C4-2B (cell line): Measurements from ENCODE around the gene ABCA4.

Experiments used
- ZFX ChIP-seq: fragments of 450-650 bp; IDR thresholded peaks from 2 replicates; pipeline ENCODE4 v1.6.1; 2017
- TF ChIP-seq, protein P1 (sequence below): fragments of 450-650 bp; conservative IDR thresholded peaks from 2 replicates; pipeline ENCODE4 v1.5.1; 2017; ENCODE audit warnings: mild to moderate bottlenecking

DNA sequence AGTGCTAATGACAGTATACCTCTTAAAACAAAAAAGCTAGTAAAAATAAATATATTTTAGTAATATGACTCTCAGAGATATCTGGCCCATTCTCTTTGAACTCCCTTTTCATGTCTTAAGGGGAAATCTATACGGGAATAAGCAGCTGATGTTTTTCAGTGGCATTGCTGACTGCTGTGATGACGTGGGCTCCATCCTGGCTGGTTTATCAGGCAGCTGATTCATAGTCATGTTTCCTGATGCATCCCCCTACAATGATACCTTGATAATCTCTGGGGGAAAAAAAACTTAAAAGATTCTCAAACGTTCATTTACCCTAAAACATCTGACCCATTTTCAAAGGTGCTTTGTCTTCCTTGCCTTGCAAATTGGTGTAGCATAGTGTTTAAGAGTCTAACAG lies 53.8 kb downstream of the ABCA4 start:
- TF ChIP-seq, protein P1, sequence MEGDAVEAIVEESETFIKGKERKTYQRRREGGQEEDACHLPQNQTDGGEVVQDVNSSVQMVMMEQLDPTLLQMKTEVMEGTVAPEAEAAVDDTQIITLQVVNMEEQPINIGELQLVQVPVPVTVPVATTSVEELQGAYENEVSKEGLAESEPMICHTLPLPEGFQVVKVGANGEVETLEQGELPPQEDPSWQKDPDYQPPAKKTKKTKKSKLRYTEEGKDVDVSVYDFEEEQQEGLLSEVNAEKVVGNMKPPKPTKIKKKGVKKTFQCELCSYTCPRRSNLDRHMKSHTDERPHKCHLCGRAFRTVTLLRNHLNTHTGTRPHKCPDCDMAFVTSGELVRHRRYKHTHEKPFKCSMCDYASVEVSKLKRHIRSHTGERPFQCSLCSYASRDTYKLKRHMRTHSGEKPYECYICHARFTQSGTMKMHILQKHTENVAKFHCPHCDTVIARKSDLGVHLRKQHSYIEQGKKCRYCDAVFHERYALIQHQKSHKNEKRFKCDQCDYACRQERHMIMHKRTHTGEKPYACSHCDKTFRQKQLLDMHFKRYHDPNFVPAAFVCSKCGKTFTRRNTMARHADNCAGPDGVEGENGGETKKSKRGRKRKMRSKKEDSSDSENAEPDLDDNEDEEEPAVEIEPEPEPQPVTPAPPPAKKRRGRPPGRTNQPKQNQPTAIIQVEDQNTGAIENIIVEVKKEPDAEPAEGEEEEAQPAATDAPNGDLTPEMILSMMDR = no peak
- no peak for TF ChIP-seq ZFX
